Measurements from ENCODE around the gene SEMA6B. TPM values are rescaled to one million over a fixed set of nuclear protein-coding genes. Genes with fewer than 3 reads are reported as not detected.

The SEMA6B gene
- total and polyA plus RNA-seq, 4 experiments from 2014 or later: 2.4 to 2.7 TPM; not detected in 2

GRCh38 chr19:4537953-4538600, 21.4 kb downstream of the SEMA6B start:
- no peaks in the 10 kb centered on the region for H3K4me1 ChIP-seq (ENCODE audit: insufficient read depth, low read length)
- no peaks in the 10 kb centered on the region for H3K9me3 ChIP-seq (ENCODE audit: control insufficient read depth in 1 of 2, low read length in 2 of 2)
- ChIA-PET CTCF (ENCODE audit: partially characterized antibody) (no interaction called here), POLR2A (ENCODE audit: partially characterized antibody) (no interaction called here)
- peaks cover 10 to 11% of the 10 kb centered on the region in 2 donors for H3K27me3 Mint-ChIP-seq
- DNase-seq: no peak
- peaks cover 0 to 13% (median 5%) of the 10 kb centered on the region in 8 donors for H3K9me3 Mint-ChIP-seq
- intact Hi-C loops (cut with micrococcal nuclease): no loop called here
- no peak overlapping the region for H3K27ac ChIP-seq (ENCODE audit: low read depth, low read length)
- H3K36me3 Mint-ChIP-seq: no peaks in the 10 kb centered on the region
- no peaks in the 10 kb centered on the region for H3K36me3 ChIP-seq (ENCODE audit: insufficient read depth, low read length)
- H3K27ac Mint-ChIP-seq: no peak overlapping the region
- peaks cover 4 to 13% (median 5%) of the 10 kb centered on the region in 4 donors for H3K4me1 Mint-ChIP-seq
- no peak overlapping the region for H3K4me3 Mint-ChIP-seq
- H3K27me3 ChIP-seq (ENCODE audit: insufficient read depth, low read length): no peaks in the 10 kb centered on the region
- no peak overlapping the region for H3K4me3 ChIP-seq (ENCODE audit: low read length in 2 of 2)

GRCh38 chr19:4536798-4537197, 22.7 kb downstream of the SEMA6B start:
- POLR2A ChIA-PET (ENCODE audit: partially characterized antibody): no interaction called here
- no peak overlapping the region for H3K27ac Mint-ChIP-seq

GRCh38 chr19:4534836-4535658, 24.4 kb downstream of the SEMA6B start, which contains the start of gene PLIN5:
Gene PLIN5, minus strand, starts transcription at chr19:4535224. Its CDS starts 1,150 bp downstream, at chr19:4534074.
- Mint-ChIP-seq H3K9me3 (peaks cover 0 to 3% (median 0%) of the 10 kb centered on the region in 8 donors), H3K4me1 (peaks cover 3 to 10% (median 4%) of the 10 kb centered on the region in 4 donors), H3K4me3 (peak within 1 kb of the TSS in 2 of 8 donors; percentile 52 to 58), H3K27ac (no peak within 1 kb of the TSS), H3K36me3 (no peaks in the 10 kb centered on the region), H3K27me3 (peaks cover 8 to 11% of the 10 kb centered on the region in 2 donors)
- Histone ChIP-seq H3K36me3 (ENCODE audit: insufficient read depth, low read length) (no peaks in the 10 kb centered on the region), H3K4me3 (ENCODE audit: low read length in 2 of 2) (no peak within 1 kb of the TSS), H3K27me3 (ENCODE audit: insufficient read depth, low read length) (no peaks in the 10 kb centered on the region), H3K4me1 (ENCODE audit: insufficient read depth, low read length) (no peaks in the 10 kb centered on the region), H3K9me3 (ENCODE audit: control insufficient read depth in 1 of 2, low read length in 2 of 2) (no peaks in the 10 kb centered on the region), H3K27ac (ENCODE audit: low read depth, low read length) (no peak within 1 kb of the TSS)
- peak in 2 of 5 donors; percentile 11 to 15 for DNase-seq
- ChIA-PET POLR2A (ENCODE audit: partially characterized antibody) (no interaction called here), CTCF (ENCODE audit: partially characterized antibody) (interaction anchor here (1.0 to 1.6 kb wide), 4 partner anchors 8 to 14 kb away, joined by 3 to 5 read pairs (median 4); no protein-coding TSS in a partner anchor)
- intact Hi-C loops (cut with micrococcal nuclease): no loop called here

More at GRCh38 chr19:4536798-4537197, 22.7 kb downstream of the SEMA6B start:
- H3K4me1 Mint-ChIP-seq: peaks cover 4 to 13% (median 5%) of the 10 kb centered on the region in 4 donors
- no peaks in the 10 kb centered on the region for H3K36me3 Mint-ChIP-seq
- no peak overlapping the region for H3K4me3 Mint-ChIP-seq
- peaks cover 0 to 13% (median 5%) of the 10 kb centered on the region in 8 donors for H3K9me3 Mint-ChIP-seq
- H3K4me3 ChIP-seq (ENCODE audit: low read length in 2 of 2): no peak overlapping the region
- no peak overlapping the region for H3K27ac ChIP-seq (ENCODE audit: low read depth, low read length)
- H3K36me3 ChIP-seq (ENCODE audit: insufficient read depth, low read length): no peaks in the 10 kb centered on the region
- no peaks in the 10 kb centered on the region for H3K4me1 ChIP-seq (ENCODE audit: insufficient read depth, low read length)
- no peaks in the 10 kb centered on the region for H3K27me3 ChIP-seq (ENCODE audit: insufficient read depth, low read length)
- DNase-seq: no peak
- no peaks in the 10 kb centered on the region for H3K9me3 ChIP-seq (ENCODE audit: control insufficient read depth in 1 of 2, low read length in 2 of 2)
- CTCF ChIA-PET (ENCODE audit: partially characterized antibody): no interaction called here
- peaks cover 10 to 11% of the 10 kb centered on the region in 2 donors for H3K27me3 Mint-ChIP-seq
- intact Hi-C loops (cut with micrococcal nuclease): no loop called here

GRCh38 chr19:4533835-4534424, 25.6 kb downstream of the SEMA6B start:
- Mint-ChIP-seq H3K4me1 (peaks cover 0 to 5% (median 2%) of the 10 kb centered on the region in 4 donors), H3K36me3 (no peaks in the 10 kb centered on the region), H3K4me3 (no peak overlapping the region), H3K9me3 (peaks cover 0 to 2% (median 0%) of the 10 kb centered on the region in 8 donors), H3K27ac (no peak overlapping the region), H3K27me3 (peaks cover 6 to 13% of the 10 kb centered on the region in 2 donors)
- intact Hi-C loops (cut with micrococcal nuclease): no loop called here
- CTCF ChIA-PET (ENCODE audit: partially characterized antibody): interaction anchor here (1.3 to 1.6 kb wide), 2 partner anchors 7 to 11 kb away, joined by 4 to 5 read pairs; no protein-coding TSS in a partner anchor
- Histone ChIP-seq H3K9me3 (ENCODE audit: control insufficient read depth in 1 of 2, low read length in 2 of 2) (no peaks in the 10 kb centered on the region), H3K4me3 (ENCODE audit: low read length in 2 of 2) (no peak overlapping the region), H3K27ac (ENCODE audit: low read depth, low read length) (no peak overlapping the region), H3K36me3 (ENCODE audit: insufficient read depth, low read length) (no peaks in the 10 kb centered on the region), H3K27me3 (ENCODE audit: insufficient read depth, low read length) (no peaks in the 10 kb centered on the region), H3K4me1 (ENCODE audit: insufficient read depth, low read length) (no peaks in the 10 kb centered on the region)
- DNase-seq: no peak
- POLR2A ChIA-PET (ENCODE audit: partially characterized antibody): no interaction called here

- CTCF ChIA-PET (ENCODE audit: partially characterized antibody): no interaction called here
- Histone ChIP-seq H3K27ac (ENCODE audit: low read depth, low read length) (no peak overlapping the region), H3K4me1 (ENCODE audit: insufficient read depth, low read length) (no peaks in the 10 kb centered on the region), H3K36me3 (ENCODE audit: insufficient read depth, low read length) (no peaks in the 10 kb centered on the region), H3K27me3 (ENCODE audit: insufficient read depth, low read length) (no peaks in the 10 kb centered on the region), H3K4me3 (ENCODE audit: low read length in 2 of 2) (no peak overlapping the region), H3K9me3 (ENCODE audit: control insufficient read depth in 1 of 2, low read length in 2 of 2) (no peaks in the 10 kb centered on the region)
- intact Hi-C loops (cut with micrococcal nuclease): no loop called here
- DNase-seq: no peak
- peaks cover 6 to 13% of the 10 kb centered on the region in 2 donors for H3K27me3 Mint-ChIP-seq
- no peaks in the 10 kb centered on the region for H3K36me3 Mint-ChIP-seq
- H3K9me3 Mint-ChIP-seq: peaks cover 0 to 2% (median 0%) of the 10 kb centered on the region in 8 donors
- peak overlapping the region in 1 of 7 donors; percentile 41 for H3K27ac Mint-ChIP-seq
- H3K4me3 Mint-ChIP-seq: peak overlapping the region in 1 of 8 donors; percentile 39
- peaks cover 0 to 5% (median 2%) of the 10 kb centered on the region in 4 donors for H3K4me1 Mint-ChIP-seq
- POLR2A ChIA-PET (ENCODE audit: partially characterized antibody): no interaction called here
These were observed 26.1 kb downstream of the SEMA6B start for GRCh38 chr19:4533334-4533733.

- ChIA-PET POLR2A (ENCODE audit: partially characterized antibody) (no interaction called here), CTCF (ENCODE audit: partially characterized antibody) (no interaction called here)
- Mint-ChIP-seq H3K36me3 (no peaks in the 10 kb centered on the region), H3K4me3 (no peak overlapping the region), H3K27ac (no peak overlapping the region), H3K27me3 (peaks cover 5 to 13% of the 10 kb centered on the region in 2 donors), H3K4me1 (peaks cover 0 to 5% (median 2%) of the 10 kb centered on the region in 4 donors), H3K9me3 (no peaks in the 10 kb centered on the region)
- H3K4me3 ChIP-seq (ENCODE audit: low read length in 2 of 2): no peak overlapping the region
- intact Hi-C loops (cut with micrococcal nuclease): no loop called here
- no peaks in the 10 kb centered on the region for H3K36me3 ChIP-seq (ENCODE audit: insufficient read depth, low read length)
- no peak for DNase-seq
- H3K27me3 ChIP-seq (ENCODE audit: insufficient read depth, low read length): no peaks in the 10 kb centered on the region
- H3K27ac ChIP-seq (ENCODE audit: low read depth, low read length): no peak overlapping the region
- no peaks in the 10 kb centered on the region for H3K9me3 ChIP-seq (ENCODE audit: control insufficient read depth in 1 of 2, low read length in 2 of 2)
- no peaks in the 10 kb centered on the region for H3K4me1 ChIP-seq (ENCODE audit: insufficient read depth, low read length)
These were observed 27.8 kb downstream of the SEMA6B start for GRCh38 chr19:4531562-4532165.
